GM18519 (cell line): ENCODE data around the gene CPXM2.

Experiments
- ATAC-seq: cut with Tn5 transposase; IDR thresholded peaks from one replicate; pipeline ENCODE4 v1.9.1; 2021; ENCODE audit warnings: mild to moderate bottlenecking, moderate library complexity; ENCODE audit not compliant: unreplicated experiment, low FRiP score

CPXM2 gene

GRCh38 chr10:123878666-123879303, 12.8 kb downstream of the CPXM2 start:
- no peak for ATAC-seq

- ATAC-seq = no peak
Observed at GRCh38 chr10:123870260-123870659, 21.3 kb downstream of the CPXM2 start.

- no peak for ATAC-seq
Observed at GRCh38 chr10:123869020-123869414, 22.6 kb downstream of the CPXM2 start.

- ATAC-seq = no peak
Observed at GRCh38 chr10:123868038-123869019, 23.3 kb downstream of the CPXM2 start.

GRCh38 chr10:123865880-123866279, 25.7 kb downstream of the CPXM2 start:
- ATAC-seq = no peak

- ATAC-seq = no peak
Observed at GRCh38 chr10:123865350-123865749, 26.3 kb downstream of the CPXM2 start.

- no peak for ATAC-seq
Observed at GRCh38 chr10:123864923-123865322, 26.7 kb downstream of the CPXM2 start.

- no peak for ATAC-seq
Observed at GRCh38 chr10:123863721-123864482, 27.7 kb downstream of the CPXM2 start.

- ATAC-seq = no peak
Observed at GRCh38 chr10:123863183-123863575, 28.4 kb downstream of the CPXM2 start.

- no peak for ATAC-seq
Observed at GRCh38 chr10:123862421-123863182, 29.0 kb downstream of the CPXM2 start.

GRCh38 chr10:123860856-123861255, 30.8 kb downstream of the CPXM2 start:
- ATAC-seq = no peak

GRCh38 chr10:123860209-123860608, 31.4 kb downstream of the CPXM2 start:
- no peak for ATAC-seq

GRCh38 chr10:123859653-123860050, 32.0 kb downstream of the CPXM2 start:
- no peak for ATAC-seq

- ATAC-seq = no peak
Observed at GRCh38 chr10:123858907-123859652, 32.5 kb downstream of the CPXM2 start.

GRCh38 chr10:123858077-123858681, 33.4 kb downstream of the CPXM2 start:
- no peak for ATAC-seq

GRCh38 chr10:123857616-123858015, 34.0 kb downstream of the CPXM2 start:
- ATAC-seq = no peak

- ATAC-seq = no peak
Observed at GRCh38 chr10:123855008-123855684, 36.5 kb downstream of the CPXM2 start.

GRCh38 chr10:123854498-123854897, 37.1 kb downstream of the CPXM2 start:
- no peak for ATAC-seq

GRCh38 chr10:123854003-123854402, 37.6 kb downstream of the CPXM2 start:
- ATAC-seq = no peak
